Osteocyte (in vitro differentiated cells): ENCODE data around the gene PNPLA2. TPM values are rescaled to one million over a fixed set of nuclear protein-coding genes. Genes with fewer than 3 reads are reported as not detected.
A peak's percentile ranks its signal among the peaks of the same experiment; 100 is the strongest.

Experiments
- DNase-seq: peaks from one replicate; pipeline ENCODE4 v3.0.0; 2021; ENCODE audit warnings: mixed read lengths; ENCODE audit not compliant: unreplicated experiment; ENCODE audit errors: extremely low spot score
- H3K27ac Mint-ChIP-seq: one replicate; pipeline ENCODE4 v1.8.0; 2021; ENCODE audit warnings: mild to moderate bottlenecking, mixed read lengths; ENCODE audit not compliant: unreplicated experiment
- H3K27me3 Mint-ChIP-seq: one replicate; pipeline ENCODE4 v1.8.0; 2021; ENCODE audit warnings: mixed read lengths; ENCODE audit not compliant: unreplicated experiment
- H3K36me3 Mint-ChIP-seq: one replicate; pipeline ENCODE4 v1.8.0; 2021; ENCODE audit warnings: mixed read lengths; ENCODE audit not compliant: unreplicated experiment
- H3K4me1 Mint-ChIP-seq: one replicate; pipeline ENCODE4 v1.8.0; 2021; ENCODE audit warnings: mixed read lengths; ENCODE audit not compliant: unreplicated experiment
- H3K4me3 Mint-ChIP-seq: one replicate; pipeline ENCODE4 v1.8.0; 2021; ENCODE audit warnings: mild to moderate bottlenecking, moderate library complexity, mixed read lengths; ENCODE audit not compliant: unreplicated experiment
- H3K9me3 Mint-ChIP-seq: one replicate; pipeline ENCODE4 v1.8.0; 2021; ENCODE audit warnings: mixed read lengths; ENCODE audit not compliant: unreplicated experiment
- CTCF ChIP-seq: fragments of 200-600 bp; sonication (generic); IDR thresholded peaks from 2 replicates; pipeline ENCODE4 v1.5.0; 2021; ENCODE audit warnings: antibody characterized with exemption, mild to moderate bottlenecking, moderate library complexity
- total RNA-seq: library from RNA; stranded (reverse); gene quantifications from 2 replicates; pipeline ENCODE4 v1.2.1, GENCODE V29; 2021

Gene PNPLA2
- total RNA-seq, 1 donor from 2014 or later = 96.4 TPM

GRCh38 chr11:772429-773390, 46.0 kb upstream of the PNPLA2 start:
- peak; percentile 84 for DNase-seq
- Mint-ChIP-seq H3K9me3 (no peaks in the 10 kb centered on the region), H3K36me3 (no peaks in the 10 kb centered on the region), H3K4me1 (peaks cover 23% of the 10 kb centered on the region), H3K27me3 (no peaks in the 10 kb centered on the region), H3K4me3 (no peak overlapping the region), H3K27ac (no peak overlapping the region)
- TF ChIP-seq CTCF = no peak

- H3K27ac Mint-ChIP-seq = no peak overlapping the region
- no peaks in the 10 kb centered on the region for H3K9me3 Mint-ChIP-seq
- TF ChIP-seq CTCF = no peak
- H3K4me3 Mint-ChIP-seq = no peak overlapping the region
- no peaks in the 10 kb centered on the region for H3K27me3 Mint-ChIP-seq
- DNase-seq = no peak
- peaks cover 23% of the 10 kb centered on the region for H3K4me1 Mint-ChIP-seq
- H3K36me3 Mint-ChIP-seq = no peaks in the 10 kb centered on the region
Observed at GRCh38 chr11:773425-773824, 45.3 kb upstream of the PNPLA2 start.

GRCh38 chr11:773830-774229, 44.9 kb upstream of the PNPLA2 start:
- no peak for TF ChIP-seq CTCF
- no peak for DNase-seq
- Mint-ChIP-seq H3K27me3 (no peaks in the 10 kb centered on the region), H3K4me1 (peaks cover 23% of the 10 kb centered on the region), H3K9me3 (no peaks in the 10 kb centered on the region), H3K27ac (no peak overlapping the region), H3K36me3 (no peaks in the 10 kb centered on the region), H3K4me3 (no peak overlapping the region)

- peaks cover 23% of the 10 kb centered on the region for H3K4me1 Mint-ChIP-seq
- H3K36me3 Mint-ChIP-seq = no peaks in the 10 kb centered on the region
- H3K9me3 Mint-ChIP-seq = no peaks in the 10 kb centered on the region
- no peak for DNase-seq
- no peak for TF ChIP-seq CTCF
- no peaks in the 10 kb centered on the region for H3K27me3 Mint-ChIP-seq
- H3K27ac Mint-ChIP-seq = peak overlapping the region; percentile 88
- H3K4me3 Mint-ChIP-seq = peak overlapping the region; percentile 86
Observed at GRCh38 chr11:774873-775592, 43.7 kb upstream of the PNPLA2 start.

- H3K27me3 Mint-ChIP-seq = no peaks in the 10 kb centered on the region
- peak overlapping the region; percentile 88 for H3K27ac Mint-ChIP-seq
- no peak for DNase-seq
- H3K9me3 Mint-ChIP-seq = no peaks in the 10 kb centered on the region
- peaks cover 23% of the 10 kb centered on the region for H3K4me1 Mint-ChIP-seq
- no peak for TF ChIP-seq CTCF
- no peaks in the 10 kb centered on the region for H3K36me3 Mint-ChIP-seq
- H3K4me3 Mint-ChIP-seq = peak overlapping the region; percentile 86
Observed at GRCh38 chr11:776263-776560, 42.5 kb upstream of the PNPLA2 start.
